Lower leg skin (tissue), 3 donors: Measurements from ENCODE around the gene DNAH10.

Experiments
- CTCF ChIP-seq, 3 donors: fragments of 450-650 bp; IDR thresholded peaks; one replicate each; pipeline ENCODE4 v1.5.1; 2016; ENCODE audit warnings: antibody characterized with exemption in 3 of 3, mild to moderate bottlenecking in 3 of 3, moderate library complexity in 2 of 3
- POLR2A ChIP-seq, 2 donors: fragments of 450-650 bp; IDR thresholded peaks; one replicate each; pipeline ENCODE4 v1.6.1; 2016 to 2017; ENCODE audit warnings: antibody characterized with exemption in 2 of 2, mild to moderate bottlenecking in 1 of 2, moderate library complexity in 1 of 2

GRCh38 chr12:123839826-123840225 lies 77.7 kb downstream of the DNAH10 start:
- TF ChIP-seq CTCF (IDR thresholded peaks at IDR 0.05) (no peak), POLR2A (IDR thresholded peaks at IDR 0.05) (no peak)
